GM18907 (cell line): Measurements from ENCODE around the gene HDAC2.
"Not testable (repeated sequence)": the region's sequence is repeated elsewhere in the genome, so short reads cannot be mapped to it uniquely, and the experiment has no call there.

Source experiments
- ATAC-seq: cut with Tn5 transposase; IDR thresholded peaks from one replicate; pipeline ENCODE4 v1.9.1; 2021; ENCODE audit warnings: mild to moderate bottlenecking, moderate library complexity; ENCODE audit not compliant: unreplicated experiment

HDAC2 gene

DNA sequence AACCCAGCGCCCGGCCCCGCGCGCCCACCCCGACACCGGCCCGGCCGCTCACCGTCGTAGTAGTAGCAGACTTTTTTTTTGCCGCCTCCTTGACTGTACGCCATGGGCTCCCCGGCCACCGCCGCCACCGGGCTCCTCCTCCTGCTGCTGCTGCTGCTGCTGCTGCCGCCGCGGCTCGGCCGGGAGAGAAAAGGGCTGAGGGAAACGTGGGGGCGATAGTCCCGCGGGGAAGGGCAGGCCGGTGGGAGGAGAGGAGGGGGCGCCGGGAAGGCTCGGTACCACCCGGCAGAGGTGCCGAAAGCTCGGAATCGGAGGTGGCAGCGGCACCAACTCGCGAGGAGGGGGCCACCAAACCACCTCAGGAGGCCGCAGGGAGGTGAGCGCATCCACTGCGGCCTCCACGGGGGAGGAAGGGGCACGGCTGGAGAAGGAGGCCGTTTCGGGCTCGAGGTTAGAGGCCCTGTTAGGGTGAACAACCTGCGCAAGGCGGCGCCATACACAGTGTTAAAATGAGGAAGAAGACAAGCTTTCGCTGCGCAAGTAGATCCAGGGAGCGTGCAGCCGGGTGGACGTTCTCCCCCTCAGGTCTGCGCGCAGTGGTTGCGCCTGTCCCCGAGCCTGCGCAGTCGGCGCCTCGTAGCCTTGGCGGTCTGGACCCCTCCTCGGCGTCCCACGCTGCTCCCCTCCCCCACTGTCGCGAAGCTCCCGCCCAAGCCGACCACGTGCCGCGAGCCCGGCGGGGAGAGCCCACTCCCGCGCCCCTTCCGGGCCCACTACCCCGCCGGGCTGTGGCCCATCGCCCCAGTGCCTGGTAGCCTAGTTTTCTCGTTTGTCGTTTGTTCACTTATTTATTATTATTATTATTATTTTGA is at the start of gene HDAC2:
Gene HDAC2, minus strand, starts transcription at position 344 of the 872 bp plus-strand sequence. Its CDS starts 240 bp downstream, at position 104.
- ATAC-seq = peak; percentile 90

DNA sequence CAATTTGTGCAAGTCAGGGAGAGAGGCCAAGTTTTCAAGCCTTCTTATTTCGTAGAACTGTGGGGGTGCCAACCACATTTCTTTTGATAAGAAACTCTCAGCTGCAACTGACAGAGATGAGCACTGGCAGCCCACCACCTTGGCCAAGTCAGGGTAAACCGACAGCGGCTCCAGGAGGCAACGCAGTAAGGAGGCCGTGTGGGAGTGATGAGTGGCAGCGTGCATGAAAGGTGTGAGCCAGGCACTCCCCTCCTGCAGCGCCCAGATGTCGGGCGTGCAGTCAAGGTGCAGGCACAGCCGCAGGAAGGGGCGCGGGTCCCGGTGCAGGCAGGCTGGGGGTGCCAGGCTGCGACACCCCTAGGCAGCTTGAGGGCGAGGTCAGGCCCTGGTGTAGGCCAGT is 49.2 kb upstream of the HDAC2 start:
- ATAC-seq = no peak

DNA sequence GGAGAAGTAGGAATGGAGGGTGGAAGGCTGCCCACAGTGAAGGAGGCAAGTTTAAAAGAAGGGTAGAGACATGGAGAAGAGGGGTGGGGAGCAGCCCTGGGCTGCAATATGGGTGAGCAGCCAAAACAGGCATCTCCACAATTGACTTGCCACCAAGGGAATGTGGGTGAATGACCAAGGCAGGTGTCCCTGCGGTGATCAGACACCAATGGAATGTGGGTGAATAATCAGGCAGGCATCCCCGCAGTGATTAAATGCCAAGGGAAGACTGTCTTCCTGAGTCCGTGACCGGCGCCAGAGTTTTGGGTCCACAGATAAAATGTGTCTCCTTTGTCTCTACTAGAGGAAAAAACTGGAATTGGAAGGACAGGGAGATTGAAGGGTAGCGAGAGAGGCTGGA is 46.2 kb upstream of the HDAC2 start:
- not testable (repeated sequence) for ATAC-seq

DNA sequence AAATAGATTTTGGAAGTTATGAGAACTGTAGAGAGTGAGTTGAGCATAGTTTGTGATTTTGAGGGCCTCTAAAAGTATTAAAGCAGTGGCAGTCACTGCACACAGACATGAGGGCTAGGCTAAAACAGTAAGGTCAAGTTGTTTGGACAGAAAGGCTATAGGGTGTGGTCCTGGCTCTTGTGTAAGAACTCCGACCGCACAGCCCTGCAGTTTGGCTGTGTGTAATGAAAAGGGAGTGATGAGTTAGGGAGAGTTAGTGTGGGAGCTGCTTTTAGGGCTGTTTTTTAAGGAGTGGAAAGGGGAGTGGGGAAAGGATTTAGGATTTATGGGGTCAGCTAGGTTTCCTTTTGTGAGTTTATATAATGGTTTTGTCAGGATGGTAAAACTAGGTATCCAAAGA is 43.2 kb upstream of the HDAC2 start:
- not testable (repeated sequence) for ATAC-seq

DNA sequence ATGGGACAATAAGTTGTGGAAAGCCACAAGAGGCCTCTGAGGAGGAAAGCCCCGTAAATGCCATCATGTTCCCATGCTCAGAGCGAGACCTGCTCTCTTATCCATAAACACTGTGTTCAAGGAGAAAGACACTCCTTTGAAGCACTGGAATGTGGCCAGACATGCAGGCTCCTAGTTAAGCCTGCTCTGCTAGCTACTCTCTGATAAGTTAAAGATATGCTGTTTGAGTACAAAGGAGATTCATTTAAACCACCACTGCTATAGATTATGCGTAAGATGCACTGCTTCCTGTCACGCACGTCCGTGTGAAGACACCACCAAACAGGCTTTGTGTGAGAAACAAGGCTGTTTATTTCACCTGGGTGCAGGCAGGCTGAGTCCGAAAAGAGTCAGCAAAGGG is 40.5 kb upstream of the HDAC2 start:
- not testable (repeated sequence) for ATAC-seq

DNA sequence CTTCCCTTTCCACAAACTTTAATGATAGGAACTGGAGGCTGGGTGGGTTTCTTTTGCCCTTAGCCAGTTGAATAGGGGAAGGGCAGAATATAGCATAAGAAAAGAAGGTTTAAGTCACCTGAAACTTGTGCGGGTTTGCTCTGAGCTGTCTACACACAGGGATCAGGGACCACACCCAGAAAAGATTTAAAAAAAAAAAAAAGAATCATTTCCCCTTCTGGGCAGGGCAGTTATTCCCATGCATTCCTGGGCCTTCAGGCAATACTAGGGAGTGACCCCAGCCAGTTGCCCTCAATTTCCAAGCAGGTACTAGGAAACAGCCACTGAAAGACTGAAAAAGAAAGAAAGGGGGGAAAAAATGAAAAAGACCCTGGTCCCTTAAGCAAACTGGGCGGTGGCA is 39.6 kb upstream of the HDAC2 start:
- no peak for ATAC-seq

DNA sequence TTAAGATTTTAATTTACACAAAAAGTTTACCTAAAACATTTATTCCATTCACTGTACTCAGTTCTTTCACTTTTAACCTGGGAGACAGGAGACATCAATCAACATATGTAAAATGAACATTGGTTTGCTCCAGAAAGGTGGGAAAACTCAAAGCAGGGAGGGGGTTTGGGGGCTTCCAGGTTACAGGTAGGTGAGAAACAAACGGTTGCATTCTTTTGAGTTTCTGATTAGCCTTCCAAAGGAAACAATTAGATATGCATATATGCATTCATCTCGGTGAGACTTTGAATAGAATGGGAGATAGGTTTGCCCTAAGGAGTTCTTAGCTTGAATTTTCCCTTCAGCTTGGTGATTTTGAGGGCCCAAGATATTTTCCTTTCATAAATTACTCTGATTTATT is 38.2 kb upstream of the HDAC2 start:
- no peak for ATAC-seq

DNA sequence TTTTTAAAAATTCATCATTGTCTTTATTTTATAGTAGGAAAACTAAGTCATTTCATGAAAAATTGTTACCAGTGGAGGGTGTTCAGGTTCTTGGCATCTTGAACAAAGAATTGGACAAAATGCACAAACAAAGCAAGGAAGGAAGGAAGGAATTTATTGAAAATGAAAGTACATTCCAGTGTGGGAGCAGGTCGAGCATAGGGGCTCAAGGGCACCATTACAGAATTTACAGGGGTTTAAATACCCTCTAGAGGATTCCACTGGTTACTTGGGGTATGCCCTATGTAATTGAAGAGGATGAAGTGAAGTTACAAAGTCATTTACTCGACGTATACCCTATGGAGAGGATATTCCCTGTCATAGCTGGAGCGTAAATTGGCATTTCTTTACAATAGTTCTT is 37.4 kb upstream of the HDAC2 start:
- no peak for ATAC-seq

DNA sequence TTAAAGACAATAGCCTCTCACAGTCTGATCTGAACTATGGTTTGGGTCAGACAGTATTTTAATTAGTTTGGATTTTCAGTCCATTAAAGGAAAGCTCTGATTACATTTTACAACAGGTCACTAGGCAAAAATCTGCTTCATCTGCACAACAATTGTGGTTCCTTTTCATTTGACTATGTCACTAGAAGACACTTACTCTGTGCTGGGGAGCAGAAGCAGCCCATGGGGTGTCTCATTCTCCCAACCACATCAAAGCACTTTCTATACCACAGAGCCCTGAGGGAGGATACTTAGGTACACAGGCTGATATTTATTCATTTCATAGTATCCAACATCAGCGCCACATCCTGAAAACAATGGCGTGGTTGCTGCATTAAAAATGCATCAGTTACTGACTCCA is 36.6 kb upstream of the HDAC2 start:
- ATAC-seq = peak; percentile 76

DNA sequence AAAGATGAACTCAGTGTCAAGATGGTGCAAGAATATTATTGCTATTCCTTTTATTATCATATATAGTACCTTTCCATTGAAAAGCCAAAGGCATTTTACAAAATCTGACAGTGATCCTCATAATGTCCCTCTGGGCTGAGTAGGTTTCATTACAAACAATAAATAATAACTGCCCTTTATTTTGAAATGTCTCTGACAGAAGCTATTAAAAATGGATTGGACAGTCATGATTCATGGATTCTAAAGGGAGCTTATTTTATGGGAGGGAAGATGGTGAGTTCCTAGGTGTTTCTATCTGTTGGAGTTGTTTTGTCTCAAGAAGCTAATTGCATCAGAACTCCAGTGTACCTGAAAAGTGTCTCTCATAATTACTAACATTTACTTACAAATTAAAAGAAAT is 30.4 kb upstream of the HDAC2 start:
- no peak for ATAC-seq

DNA sequence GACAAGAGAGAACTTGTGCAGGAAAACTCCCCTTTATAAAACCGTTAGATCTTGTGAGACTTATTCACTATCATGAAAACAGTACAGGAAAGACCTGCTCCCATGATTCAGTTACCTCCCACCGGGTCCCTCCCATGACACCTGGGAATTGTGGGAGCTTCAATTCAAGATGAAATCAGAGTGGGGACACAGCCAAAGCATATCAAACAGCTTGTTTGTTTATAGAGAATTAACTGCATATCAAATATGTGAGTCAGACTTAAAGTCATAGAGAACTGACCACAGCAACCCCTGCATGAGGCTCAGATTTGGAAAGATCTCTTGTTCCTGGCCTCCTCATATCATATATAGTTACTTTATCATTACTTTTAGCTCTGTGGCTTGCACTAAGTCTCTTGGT is 29.1 kb upstream of the HDAC2 start:
- ATAC-seq = no peak

DNA sequence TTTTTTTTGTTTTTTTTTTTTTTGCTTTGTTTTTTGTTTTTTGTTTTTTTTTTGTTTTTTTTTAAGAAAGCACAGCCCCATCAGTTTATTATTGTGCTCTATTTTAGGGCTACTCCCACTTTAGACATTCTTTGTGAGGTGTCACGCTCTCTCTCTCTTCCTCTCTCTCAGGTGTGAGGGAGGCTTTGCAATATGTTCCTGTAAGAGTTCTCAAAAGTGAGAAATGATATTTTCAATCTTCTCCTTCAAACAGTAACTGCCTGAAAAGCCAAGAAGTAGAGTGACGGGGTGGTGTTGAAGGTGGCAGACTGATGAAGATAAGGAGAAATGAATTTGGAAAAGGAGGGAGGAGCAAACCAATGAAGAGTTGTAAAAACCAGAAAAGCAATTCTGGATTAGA is 28.3 kb upstream of the HDAC2 start:
- ATAC-seq = no peak

DNA sequence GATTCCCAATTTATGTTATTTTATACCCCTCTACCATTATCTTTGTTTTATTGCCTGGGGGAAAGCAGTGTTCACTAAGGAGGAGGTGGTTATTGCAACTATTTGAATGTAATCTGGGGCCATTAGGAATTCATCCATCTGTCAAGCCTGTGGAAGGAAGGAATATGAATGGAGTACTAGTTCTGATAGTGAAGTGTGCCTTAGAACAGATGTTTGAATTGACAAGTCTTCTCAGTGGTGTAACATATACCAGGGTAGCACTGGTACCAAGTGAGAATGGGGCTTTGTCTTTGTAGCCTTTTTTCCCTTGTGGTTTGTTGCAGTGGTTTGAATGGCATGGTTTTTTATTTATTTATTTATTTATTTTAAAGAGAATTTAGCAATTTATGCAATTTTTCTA is 27.9 kb upstream of the HDAC2 start:
- ATAC-seq = no peak

DNA sequence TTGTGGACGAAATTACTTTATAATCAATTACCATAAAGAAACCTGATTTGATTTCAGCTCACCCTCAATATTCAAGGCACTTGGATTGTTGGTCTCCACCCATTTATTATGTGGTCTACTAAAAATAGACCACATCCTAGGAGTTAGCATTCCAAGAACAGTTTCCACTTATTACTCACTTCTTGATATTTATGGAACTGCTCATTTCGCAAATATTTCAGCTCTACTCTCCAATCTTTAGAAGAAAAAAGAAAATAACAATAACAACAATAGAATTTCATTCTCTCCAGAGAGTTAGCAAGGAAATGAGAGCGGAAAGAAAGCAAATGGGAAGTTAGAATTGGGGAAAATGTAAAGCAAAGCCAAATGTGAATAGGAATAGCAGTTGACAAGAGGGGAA is 26.2 kb upstream of the HDAC2 start:
- ATAC-seq = no peak

DNA sequence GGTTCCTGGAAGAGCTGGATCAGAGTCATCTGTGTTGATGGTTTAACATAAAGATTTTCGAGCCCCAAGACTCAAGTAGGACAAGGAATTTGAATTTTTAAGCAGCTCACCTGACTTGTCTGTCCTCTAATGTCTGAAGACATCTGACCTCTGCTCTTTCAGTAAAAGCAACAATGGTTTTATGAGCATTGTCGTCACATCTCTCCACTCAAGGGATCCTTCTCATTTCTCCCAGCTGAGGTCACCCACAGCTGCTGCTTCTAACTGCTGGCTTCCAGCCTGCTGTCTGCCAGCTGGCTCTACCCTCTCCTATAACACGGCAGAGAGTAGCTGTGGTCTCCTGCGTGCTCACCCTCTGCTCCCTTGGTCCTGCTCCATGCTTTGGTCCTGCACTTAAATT is 24.7 kb upstream of the HDAC2 start:
- no peak for ATAC-seq

DNA sequence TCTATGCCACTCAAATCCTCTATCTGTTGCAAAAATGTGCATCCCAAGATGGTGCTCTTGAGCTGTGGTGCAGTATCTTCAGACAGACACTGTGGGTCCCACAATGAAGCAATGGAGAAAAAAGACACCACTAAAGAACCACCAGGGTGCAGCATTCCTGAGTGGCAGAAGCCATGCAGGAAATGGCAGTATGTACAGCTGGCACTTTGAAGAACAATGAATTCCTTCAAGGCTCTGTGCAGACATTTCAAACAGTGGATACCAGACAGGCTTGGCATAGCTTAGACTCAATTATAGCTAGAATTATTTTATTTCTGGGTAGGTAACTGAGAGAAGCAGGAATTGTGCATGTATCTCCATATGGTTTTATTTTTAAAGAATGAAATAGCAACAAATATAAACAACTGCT is 24.0 kb upstream of the HDAC2 start:
- ATAC-seq = peak; percentile 99

DNA sequence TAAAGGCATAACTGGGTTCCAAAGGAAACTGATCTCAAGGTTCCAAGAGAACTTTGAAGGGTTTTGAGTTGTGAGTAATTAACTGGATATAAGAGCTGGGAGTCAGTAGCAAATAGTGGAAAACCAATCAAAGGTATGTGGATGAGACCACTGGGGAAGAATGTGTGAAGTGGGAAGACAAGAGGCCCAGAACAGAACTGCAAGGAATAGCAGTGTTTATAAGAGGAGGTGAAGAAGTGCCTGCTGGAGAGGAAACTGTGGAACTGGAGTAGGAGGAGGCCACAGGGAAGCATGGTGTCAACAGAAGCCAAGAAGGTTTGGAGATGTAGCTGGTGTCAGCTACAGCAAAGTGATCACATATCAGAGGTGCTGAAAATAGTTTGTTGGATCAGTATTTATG is 18.7 kb upstream of the HDAC2 start:
- ATAC-seq = no peak

DNA sequence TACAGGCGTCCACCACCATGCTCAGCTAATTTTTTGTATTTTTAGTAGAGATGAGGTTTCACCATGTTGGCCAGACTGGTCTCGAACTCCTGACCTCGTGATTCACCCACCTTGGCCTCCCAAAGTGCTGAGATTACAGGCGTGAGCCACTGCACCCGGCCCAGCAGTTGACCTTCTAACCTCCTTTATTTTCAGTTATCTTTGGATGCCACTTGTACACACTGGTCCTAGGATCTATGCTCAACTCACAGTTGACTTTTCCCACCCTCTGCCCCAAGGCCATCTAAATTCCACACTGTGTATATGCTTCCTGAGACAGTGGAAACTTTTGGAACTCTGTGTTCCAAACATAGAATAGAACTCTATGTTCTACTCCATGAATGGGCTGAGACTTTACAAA is 11.7 kb upstream of the HDAC2 start:
- ATAC-seq = not testable (repeated sequence)

DNA sequence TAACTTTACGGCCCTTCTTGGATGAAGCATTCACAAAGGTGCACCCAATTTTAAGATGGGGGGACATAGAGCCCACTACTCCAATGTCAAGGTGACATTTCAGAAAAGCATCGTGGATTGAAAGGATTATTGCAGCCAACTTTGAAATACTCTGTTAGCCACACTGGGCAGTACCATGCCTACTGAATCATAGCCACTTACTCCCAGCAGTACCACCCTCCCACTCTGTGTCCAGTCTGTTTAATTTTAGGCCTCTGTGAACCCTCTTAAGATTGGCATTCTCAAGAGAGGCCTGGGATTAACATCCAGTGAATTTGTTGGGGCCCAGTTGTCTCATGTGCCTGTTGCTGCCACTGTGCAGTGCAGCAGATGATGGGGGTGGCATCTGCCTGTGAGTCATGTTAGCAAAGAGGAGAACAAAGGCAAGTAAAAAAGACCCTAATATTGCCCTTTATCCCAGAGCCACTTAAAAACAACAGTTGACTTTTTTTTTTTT is 11.2 kb upstream of the HDAC2 start:
- ATAC-seq = no peak

DNA sequence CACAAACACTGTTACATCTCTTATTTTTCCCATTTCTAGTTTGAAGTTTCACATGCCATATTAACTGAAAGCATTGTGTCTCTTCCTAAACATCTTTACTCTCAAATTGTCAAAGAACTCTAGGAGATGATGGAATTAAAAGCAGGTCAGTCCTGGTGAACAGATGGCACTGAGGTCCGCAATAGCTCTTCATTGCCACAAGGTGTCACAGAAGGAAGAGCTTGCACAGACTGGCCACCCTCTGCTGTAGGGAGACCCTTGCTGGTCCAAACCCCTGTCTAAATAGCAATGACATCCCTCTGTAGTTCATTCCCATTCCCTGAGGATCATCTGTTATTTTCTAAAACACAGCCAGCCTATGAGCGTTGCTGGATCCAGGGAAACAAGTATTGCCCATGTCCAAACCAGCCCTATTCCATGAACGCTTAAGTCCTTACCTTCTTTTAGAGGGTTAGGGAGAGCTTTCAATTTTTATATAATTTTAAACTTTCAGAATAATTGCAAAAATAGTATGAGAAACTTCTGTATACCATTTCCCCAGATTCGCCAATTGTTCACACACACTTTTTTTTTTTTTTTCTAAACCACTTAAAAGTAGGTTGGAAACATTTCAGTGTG is 10.1 kb upstream of the HDAC2 start:
- ATAC-seq = peak; percentile 87

DNA sequence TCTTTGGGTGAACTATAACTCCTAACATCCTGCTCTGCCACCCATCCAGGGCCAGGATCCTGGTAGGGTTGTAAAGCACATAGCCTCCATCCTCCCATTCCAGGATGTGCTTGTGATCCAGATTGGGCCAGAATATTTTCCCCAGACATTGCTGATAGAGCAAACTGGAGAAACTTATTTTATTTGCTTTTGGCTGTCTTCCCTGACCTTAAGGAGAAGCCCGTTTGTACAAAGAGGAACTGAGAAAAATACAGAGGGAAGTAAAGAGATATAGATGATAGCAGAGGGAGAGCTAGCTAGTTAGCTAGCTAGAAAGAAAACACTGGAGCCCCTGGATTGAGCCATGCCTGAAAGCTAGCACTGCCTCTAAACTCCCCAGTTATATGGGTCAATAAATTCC is 9.0 kb upstream of the HDAC2 start:
- ATAC-seq = peak; percentile 53

DNA sequence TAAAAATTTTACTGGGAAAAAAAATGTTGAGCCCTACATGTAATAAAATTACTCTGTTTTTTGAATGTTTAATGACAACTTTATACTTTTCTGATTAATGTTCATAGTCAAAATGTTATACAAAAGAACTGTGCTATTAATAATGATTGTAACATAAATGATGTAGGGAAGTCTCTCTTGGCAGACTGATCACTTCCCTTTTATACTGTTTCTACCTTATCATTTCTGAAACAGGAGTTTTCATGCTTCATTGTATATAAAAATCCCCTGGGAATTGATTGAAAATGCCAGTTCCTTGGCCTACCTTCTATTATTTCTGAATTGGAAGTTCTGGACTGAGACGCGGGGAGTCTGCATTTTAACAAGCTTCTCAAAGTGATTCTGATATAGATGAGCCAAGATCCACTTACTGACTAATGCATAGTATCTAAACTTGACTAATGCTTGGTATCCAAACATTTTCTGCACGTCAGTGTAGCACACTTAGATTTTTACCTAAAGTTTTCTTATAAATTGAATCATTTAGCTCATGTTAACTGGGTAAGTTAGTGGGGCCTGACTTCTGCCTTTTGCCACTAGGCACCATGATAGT is 7.2 kb upstream of the HDAC2 start:
- ATAC-seq = no peak
